SIG-M5 treated with dmso at 0.1 percent for 504 hours (cell line): ENCODE results near the gene SCART1.
"Not testable (repeated sequence)": the region's sequence is repeated elsewhere in the genome, so short reads cannot be mapped to it uniquely, and the experiment has no call there.

Experiments
- DNase-seq: peaks from one replicate; lab custom pipeline; 2025; ENCODE audit not compliant: unreplicated experiment; lab: John Stamatoyannopoulos, UW

SCART1 gene

DNA sequence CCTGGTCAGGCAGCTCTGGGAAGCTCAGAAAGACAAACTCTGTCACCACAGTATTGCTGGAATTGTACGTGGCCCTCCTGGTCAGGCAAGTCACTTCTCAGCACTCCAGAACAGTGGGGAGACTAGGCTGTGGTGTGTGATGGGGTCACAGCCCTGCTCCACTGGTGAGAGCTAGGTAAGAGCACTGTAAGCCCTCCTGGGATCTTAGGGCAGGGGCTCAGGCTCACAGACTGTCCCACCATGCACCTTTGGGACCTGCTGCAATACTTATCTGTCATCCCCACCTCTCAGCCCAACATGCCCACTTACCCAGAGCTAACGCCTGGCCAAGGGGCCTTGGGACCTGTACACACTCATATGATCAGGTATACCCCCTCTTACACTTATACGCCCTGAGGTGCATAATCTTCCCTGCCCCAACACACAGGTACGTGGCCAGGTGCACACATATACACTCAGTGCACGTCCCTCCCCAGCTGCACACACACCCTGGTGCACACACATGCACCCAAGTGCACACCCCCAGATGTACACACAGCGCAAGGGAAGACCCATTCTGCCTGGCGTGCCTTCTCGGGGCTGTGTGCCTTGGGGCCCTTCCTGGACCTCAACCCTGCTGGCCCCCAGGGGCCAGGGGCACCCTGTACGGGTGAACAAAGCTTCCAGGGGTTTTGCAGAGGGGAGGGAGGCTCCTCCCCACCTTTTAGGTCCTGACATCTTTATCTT lies 21.7 kb upstream of the SCART1 start:
- not testable (repeated sequence) for DNase-seq

- not testable (repeated sequence) for DNase-seq
Observed at GRCh38 chr10:133432789-133433188, 21.0 kb upstream of the SCART1 start.

DNA sequence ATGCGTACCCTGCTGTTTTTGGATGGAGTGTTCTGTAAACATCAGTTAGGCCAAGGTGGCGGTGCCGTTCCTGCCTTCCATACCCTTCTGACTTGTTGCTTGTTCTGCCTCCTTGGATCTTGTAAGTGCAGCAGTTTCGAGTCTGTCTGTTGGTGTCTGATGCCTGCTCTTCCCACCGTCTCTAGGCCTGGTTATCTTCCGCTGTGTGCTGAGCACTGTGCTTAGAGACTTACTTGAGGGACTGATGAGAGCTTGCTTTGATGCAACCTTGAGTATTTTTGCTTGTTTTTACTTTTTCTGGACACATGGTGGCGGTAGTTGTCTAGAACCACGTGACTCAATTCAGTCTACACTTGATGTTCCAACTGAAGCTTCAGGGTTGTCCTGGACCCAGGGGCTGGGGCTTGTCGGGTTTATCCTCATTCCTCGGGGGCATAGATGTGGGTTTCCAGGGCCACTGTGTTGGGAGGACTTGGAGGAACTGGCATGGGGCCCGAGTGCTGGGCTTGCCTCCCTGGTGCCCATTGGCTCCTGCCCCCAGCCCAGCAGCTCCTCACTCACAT lies 15.0 kb upstream of the SCART1 start:
- DNase-seq: peak; percentile 68

DNA sequence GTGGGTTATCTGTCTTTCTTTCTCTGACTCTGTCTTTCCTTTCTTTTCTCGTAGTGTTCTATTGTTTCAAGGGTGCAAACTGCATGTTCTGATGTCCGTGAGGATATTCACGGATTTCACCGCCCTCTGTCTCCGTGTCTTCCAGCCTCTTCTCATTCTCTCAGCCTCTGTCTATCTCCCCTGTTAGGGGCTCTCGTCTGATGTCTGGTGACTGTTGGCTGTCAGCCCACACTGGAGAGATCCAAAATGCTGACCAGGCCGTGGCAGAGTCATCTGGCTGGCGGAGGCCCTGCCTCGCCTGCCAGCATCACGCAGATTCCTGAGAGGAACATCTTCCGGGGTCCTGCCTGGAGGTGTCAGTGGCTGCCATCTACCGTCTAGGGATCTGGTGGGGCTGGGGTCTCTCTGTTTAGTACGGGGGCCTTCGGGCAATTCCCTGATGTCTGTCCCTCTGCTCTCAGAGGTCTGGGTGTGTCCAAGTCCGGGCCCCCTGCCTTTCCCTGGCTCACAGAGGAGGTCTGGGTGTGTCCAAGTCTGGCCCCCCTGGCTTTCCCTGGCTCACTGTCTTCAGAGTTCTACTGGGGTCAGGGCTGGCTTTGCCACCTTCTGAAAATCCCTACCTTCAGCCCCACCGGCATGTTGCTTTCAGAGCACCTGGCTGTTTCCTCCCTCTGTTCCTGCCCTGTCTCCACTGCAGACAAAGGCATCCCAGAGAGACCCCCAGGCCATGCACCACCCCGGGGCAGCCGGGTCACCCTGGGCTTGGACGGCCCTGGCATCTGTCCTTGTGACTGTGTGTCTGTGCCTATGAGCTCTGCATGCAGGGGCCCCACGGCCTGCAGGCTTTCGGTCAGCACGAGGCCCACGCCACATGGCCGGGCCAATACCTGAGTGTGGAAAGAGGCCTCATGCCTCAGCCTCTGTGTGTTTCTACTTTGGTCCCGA lies 14.0 kb upstream of the SCART1 start:
- no peak for DNase-seq

DNA sequence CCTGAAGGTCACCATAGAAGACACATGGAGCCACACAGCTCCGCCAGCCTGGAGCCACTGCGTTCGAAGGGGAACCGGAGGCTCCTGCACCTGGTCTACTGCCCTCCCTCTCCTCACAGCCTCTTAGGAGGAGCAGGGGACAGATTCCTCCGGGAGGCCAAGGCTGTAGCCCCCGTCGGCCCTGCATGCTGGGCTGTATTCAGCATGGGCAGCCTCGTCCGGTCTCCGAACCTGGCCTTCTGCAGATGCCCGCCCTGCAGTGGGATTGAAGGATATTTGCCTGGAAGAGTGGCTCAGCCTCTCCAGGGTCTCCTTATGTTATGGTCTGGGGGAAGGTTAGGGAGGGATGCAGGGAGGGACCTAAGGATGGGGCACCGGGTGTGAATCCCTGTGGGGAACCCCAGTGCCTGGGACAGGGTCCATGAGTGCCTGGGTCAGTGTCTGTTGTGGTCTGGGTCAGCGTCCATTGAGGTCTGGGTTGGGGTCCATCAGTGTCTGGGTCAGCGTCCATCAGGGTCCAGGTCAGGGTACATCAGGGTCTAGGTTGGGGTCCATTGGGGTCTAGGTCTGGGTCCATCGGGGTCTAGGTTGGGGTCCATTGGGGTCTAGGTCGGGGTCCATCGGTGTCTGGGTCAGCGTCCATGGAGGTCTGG lies 13.0 kb upstream of the SCART1 start:
- no peak for DNase-seq

DNA sequence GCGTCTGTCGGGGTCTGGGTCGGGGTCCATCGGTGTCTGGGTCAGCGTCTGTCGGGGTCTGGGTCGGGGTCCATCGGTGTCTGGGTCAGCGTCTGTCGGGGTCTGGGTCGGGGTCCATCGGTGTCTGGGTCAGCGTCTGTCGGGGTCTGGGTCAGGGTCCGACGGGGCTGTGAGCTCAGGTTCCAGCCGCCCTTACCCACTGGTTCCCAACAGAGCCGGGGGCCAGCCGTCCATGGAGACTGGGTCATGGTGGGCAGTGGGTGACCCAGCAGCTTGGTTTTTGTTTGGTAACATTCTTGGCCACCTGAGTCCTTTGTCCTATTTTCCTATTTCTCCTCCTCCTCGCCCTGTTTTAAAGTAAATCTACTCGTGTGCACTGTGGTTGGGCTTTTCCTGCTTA lies 12.4 kb upstream of the SCART1 start:
- not testable (repeated sequence) for DNase-seq

GRCh38 chr10:133441780-133442179 lies 12.0 kb upstream of the SCART1 start:
- no peak for DNase-seq

- peak; percentile 48 for DNase-seq
Observed at GRCh38 chr10:133442191-133442966, 11.4 kb upstream of the SCART1 start.

DNA sequence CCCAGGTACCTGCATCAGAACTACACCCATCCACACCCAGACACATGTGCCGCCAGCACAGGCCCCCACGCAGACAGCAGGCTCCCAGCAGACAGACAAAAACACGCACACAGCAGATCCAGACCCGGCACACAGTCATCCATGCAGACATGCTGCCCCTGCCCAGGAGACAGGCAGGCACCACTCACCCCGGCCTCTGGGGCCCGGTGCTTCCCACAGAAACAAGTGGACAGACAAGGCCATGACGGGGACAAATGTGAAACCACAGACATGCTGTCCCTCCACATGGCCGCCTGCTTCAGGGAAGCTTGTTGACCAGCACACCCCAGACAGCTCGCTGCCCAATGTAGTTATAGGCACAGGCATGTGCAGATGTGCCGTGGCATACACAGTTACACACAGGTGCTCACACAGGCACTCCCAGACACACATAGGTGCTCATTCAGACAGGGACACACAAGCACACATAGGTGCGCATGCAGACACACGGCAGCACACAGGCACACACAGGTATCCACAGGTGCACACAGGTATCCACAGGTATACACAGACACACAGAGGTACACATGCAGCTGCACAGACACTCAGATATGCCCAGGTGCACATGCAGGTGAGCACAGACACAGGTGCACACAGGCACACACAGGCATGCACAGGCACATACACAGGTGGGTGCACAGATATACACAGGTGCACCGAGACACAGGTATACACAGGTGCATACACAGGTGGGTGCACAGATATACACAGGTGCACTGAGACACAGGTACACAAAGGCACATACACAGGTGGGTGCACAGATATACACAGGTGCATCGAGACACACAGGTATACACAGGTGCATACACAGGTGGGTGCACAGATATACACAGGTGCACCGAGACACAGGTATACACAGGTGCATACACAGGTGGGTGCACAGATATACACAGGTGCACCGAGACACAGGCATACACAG lies 10.5 kb upstream of the SCART1 start:
- no peak for DNase-seq

GRCh38 chr10:133444342-133445267 lies 9.1 kb upstream of the SCART1 start:
- no peak for DNase-seq

DNA sequence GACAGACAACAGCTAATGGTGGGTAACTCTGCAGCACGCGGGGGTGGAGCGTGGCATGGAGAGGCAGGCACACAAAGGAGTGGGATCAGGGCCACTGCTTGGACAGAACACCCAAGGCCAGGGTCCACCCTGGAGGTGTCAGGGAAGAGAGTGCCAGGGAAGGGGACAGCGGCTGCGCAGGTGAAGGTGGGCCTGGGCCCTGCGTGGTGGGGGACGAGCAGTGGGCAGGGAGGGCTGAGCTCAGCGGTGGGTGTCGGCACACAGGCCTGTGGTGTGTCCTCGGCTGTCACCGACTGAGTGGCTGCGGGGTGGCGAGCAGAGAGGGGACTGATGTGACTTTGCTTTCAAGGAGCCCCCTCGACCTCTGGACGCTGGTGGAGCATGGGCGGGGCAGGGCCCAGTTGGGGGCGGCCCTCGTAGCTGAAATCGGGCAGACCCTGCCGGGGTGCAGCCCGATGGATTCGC lies 8.4 kb upstream of the SCART1 start:
- no peak for DNase-seq

GRCh38 chr10:133445751-133446708 lies 7.7 kb upstream of the SCART1 start:
- DNase-seq: no peak

GRCh38 chr10:133446979-133447378 lies 6.8 kb upstream of the SCART1 start:
- DNase-seq: no peak

DNA sequence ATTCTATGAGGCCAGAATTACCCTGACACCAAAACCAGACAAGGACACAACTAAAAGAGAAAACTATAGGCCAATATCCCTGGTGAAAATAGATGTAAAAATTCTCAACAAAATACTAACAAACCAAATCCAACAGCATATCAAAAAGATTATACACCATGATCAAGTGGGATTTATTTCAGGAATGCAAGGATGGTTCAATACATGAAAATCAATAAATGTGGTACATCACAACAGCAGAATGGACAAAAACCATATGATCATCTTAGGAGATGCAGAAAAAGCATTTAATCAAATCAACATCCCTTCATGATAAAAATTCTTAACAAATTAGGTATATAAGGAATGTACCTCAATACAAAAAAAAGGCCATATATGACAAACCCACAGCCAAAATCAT lies 5.6 kb upstream of the SCART1 start:
- no peak for DNase-seq

- no peak for DNase-seq
Observed at GRCh38 chr10:133451346-133451745, 2.4 kb upstream of the SCART1 start.

GRCh38 chr10:133452453-133452852 lies 1.3 kb upstream of the SCART1 start:
- no peak for DNase-seq
